Measurements from ENCODE around the gene ACMSD. TPM values are rescaled to one million over a fixed set of nuclear protein-coding genes. Genes with fewer than 3 reads are reported as not detected.

ACMSD gene
- total RNA-seq, 1 donor from 2014 or later = 47.0 TPM

- DNase-seq (ENCODE audit: low spot score) = no peak
Observed at GRCh38 chr2:134949981-134950708, 111.7 kb downstream of the ACMSD start.

- no peak for DNase-seq (ENCODE audit: low spot score)
Observed at GRCh38 chr2:134950886-134951285, 112.5 kb downstream of the ACMSD start.

Other genes starting within 250 kb of the ACMSD start
- gene TMEM163, start 119.6 kb upstream of the ACMSD start, total RNA-seq = 36.1 TPM
- gene CCNT2, start 80.2 kb downstream of the ACMSD start, total RNA-seq = 40.1 TPM
- gene MAP3K19, start 208.8 kb downstream of the ACMSD start, total RNA-seq = not detected
- gene RAB3GAP1, start 213.7 kb downstream of the ACMSD start, total RNA-seq = 45.6 TPM